Uterus (tissue), 4 donors: ENCODE results near the gene MUSK. TPM values are rescaled to one million over a fixed set of nuclear protein-coding genes. Genes with fewer than 3 reads are reported as not detected.

ENCODE experiments used
- DNase-seq, 2 donors: peaks; one replicate each; pipeline ENCODE4 v3.0.0-alpha.2; 2019 to 2020
- H3K27ac ChIP-seq, 2 donors: fragments of 200-600 bp; sonication (generic); 1 replicate in 1 of 2; 2 replicates in 1 of 2; pipeline ENCODE4 v1.5.1; 2016 to 2018
- H3K27me3 ChIP-seq, 2 donors: fragments of 200-600 bp; sonication (generic); one replicate each; pipeline ENCODE4 v1.5.1; 2018 to 2019; ENCODE audit warnings: control low read depth in 1 of 2
- H3K36me3 ChIP-seq, 2 donors: fragments of 200-600 bp; sonication (generic); one replicate each; pipeline ENCODE4 v1.5.1; 2019; ENCODE audit warnings: control low read depth in 1 of 2
- H3K4me1 ChIP-seq, 2 donors: fragments of 200-600 bp; sonication (generic); one replicate each; pipeline ENCODE4 v1.5.1; 2018 to 2019; ENCODE audit warnings: control low read depth in 1 of 2
- H3K4me3 ChIP-seq, 2 donors: fragments of 200-600 bp; sonication (generic); 1 replicate in 1 of 2; 2 replicates in 1 of 2; pipeline ENCODE4 v1.5.1; 2018 to 2019; ENCODE audit warnings: mild to moderate bottlenecking in 1 of 2
- H3K9me3 ChIP-seq, 2 donors: fragments of 200-600 bp; sonication (generic); one replicate each; pipeline ENCODE4 v1.5.1; 2019; ENCODE audit warnings: control low read depth in 1 of 2
- CTCF ChIP-seq, 4 experiments: fragments of 200-600 bp in 2 of 4; fragments of 450-650 bp in 2 of 4; sonication (generic) in 2 of 4; IDR thresholded peaks; one replicate each; pipeline ENCODE4 v1.5.1; 2016 to 2019; ENCODE audit warnings: antibody characterized with exemption in 4 of 4, mild to moderate bottlenecking in 2 of 4, moderate library complexity in 1 of 4
- POLR2A ChIP-seq, 2 donors: fragments of 450-650 bp; IDR thresholded peaks; one replicate each; pipeline ENCODE4 v1.6.1; 2016; ENCODE audit warnings: antibody characterized with exemption in 2 of 2, mild to moderate bottlenecking in 1 of 2, moderate library complexity in 1 of 2
- intact Hi-C: fragments of 100-400 bp; cut with DNase I; formaldehyde crosslinking; loops from one replicate; pipeline ENCODE4 v1.15.1; 2023; ENCODE audit warnings: low total_unique reads
- total RNA-seq, 4 donors: library from RNA; depleted of rRNA in 3 of 4; stranded (reverse); fragments of >200 nt in 3 of 4; gene quantifications; one replicate each; pipeline versions ENCODE4 v1.1.0 to v1.2.4, GENCODE V29; 2014 to 2023
- donor health status: DM: yes; HTN: yes; CAD: no.

Gene MUSK
- total RNA-seq, 4 donors from 2014 or later, result 11.5 TPM; not detected in 3

- Histone ChIP-seq H3K36me3 (no peaks in the 10 kb centered on the region), H3K9me3 (no peaks in the 10 kb centered on the region), H3K4me3 (no peak overlapping the region), H3K27me3 (no peaks in the 10 kb centered on the region), H3K4me1 (no peaks in the 10 kb centered on the region), H3K27ac (no peak overlapping the region)
- TF ChIP-seq CTCF (IDR thresholded peaks at IDR 0.05) (no peak), POLR2A (IDR thresholded peaks at IDR 0.05) (no peak)
- intact Hi-C loops, result no loop called here
- no peak for DNase-seq
These were observed 842 bp downstream of the MUSK start for GRCh38 chr9:110669433-110669832.

DNA sequence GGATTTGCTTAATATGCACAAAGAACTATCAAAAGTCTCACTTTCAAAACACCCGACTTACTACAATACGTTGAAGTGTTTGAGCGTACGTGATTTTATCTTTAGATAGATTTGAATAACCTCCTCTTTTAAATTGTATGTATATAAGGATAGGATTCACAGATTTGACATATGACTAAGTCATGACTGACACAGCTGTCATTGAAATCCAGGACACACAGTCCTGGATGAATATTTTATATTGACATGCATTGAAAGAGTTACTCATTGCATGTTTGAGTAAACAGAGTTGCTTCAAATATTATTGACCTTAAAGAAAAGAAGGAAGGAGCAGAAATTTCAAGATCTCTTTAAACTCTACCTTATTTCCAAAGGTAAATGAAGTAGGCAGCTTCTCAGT lies 3.3 kb downstream of the MUSK start:
- TF ChIP-seq CTCF (IDR thresholded peaks at IDR 0.05), result no peak
- TF ChIP-seq POLR2A (IDR thresholded peaks at IDR 0.05), result no peak
- H3K36me3 ChIP-seq, result no peaks in the 10 kb centered on the region
- H3K9me3 ChIP-seq, result no peaks in the 10 kb centered on the region
- H3K4me1 ChIP-seq, result no peaks in the 10 kb centered on the region
- H3K4me3 ChIP-seq, result no peak overlapping the region
- H3K27me3 ChIP-seq, result no peaks in the 10 kb centered on the region
- DNase-seq, result no peak
- no peak overlapping the region for H3K27ac ChIP-seq
- intact Hi-C loops, result no loop called here

DNA sequence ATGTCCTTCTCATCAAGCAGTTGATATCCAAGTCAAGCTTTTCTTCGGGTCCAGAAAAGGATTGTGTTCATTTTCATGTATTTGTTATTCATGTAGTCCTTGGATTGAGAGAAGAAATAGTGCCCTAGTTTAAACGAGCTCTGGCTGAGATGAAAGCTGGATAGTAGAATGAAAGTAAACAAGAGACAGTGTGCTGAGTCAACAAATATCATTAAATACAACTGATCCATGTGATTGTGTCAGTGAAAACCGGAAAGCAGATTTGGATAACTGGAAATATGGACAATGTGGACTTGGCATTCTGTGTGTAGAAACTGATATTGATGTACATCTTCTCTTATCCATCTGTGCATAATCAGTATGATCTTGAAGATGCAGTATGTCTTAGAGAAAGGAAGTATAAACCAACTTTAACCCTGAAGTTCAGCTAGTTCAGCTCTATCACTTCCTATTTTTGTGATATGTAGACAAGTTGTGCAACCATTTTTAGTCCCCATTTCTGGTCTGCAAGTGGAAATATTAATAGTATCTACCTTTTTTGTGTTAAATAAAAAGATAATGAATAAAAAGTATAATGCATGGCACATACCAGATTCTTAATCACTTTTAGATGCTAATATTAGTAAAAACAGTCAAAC lies 4.4 kb downstream of the MUSK start:
- no peak for DNase-seq
- no peaks in the 10 kb centered on the region for H3K36me3 ChIP-seq
- H3K4me3 ChIP-seq, result no peak overlapping the region
- intact Hi-C loops, result no loop called here
- H3K4me1 ChIP-seq, result no peaks in the 10 kb centered on the region
- H3K27ac ChIP-seq, result no peak overlapping the region
- H3K9me3 ChIP-seq, result no peaks in the 10 kb centered on the region
- TF ChIP-seq CTCF (IDR thresholded peaks at IDR 0.05), result no peak
- no peak for TF ChIP-seq POLR2A (IDR thresholded peaks at IDR 0.05)
- H3K27me3 ChIP-seq, result no peaks in the 10 kb centered on the region

GRCh38 chr9:110687497-110687896 lies 18.9 kb downstream of the MUSK start:
- Histone ChIP-seq H3K4me1 (no peaks in the 10 kb centered on the region), H3K36me3 (no peaks in the 10 kb centered on the region), H3K9me3 (no peaks in the 10 kb centered on the region), H3K27me3 (no peaks in the 10 kb centered on the region), H3K4me3 (no peak overlapping the region), H3K27ac (no peak overlapping the region)
- intact Hi-C loops, result no loop called here
- DNase-seq, result no peak
- TF ChIP-seq POLR2A (IDR thresholded peaks at IDR 0.05) (no peak), CTCF (IDR thresholded peaks at IDR 0.05) (no peak)

DNA sequence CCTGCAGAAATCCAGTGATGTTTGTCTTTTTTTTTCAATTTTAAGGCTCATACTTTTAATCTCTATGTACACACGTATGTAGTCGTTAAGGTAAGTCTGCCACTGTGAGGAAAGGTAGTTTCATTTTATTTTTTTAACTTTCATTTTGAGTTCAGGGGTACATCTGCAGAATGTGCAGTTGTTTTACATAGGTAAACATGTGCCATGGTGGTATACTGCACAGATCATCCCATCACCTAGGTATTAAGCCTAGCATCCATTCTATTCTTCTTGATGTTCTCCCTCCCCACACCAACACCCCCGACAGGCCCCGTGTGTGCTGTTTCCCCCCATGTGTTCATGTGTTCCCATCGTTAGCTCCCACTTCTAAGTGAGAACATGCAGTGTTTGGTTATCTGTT lies 19.7 kb downstream of the MUSK start:
- Histone ChIP-seq H3K27ac (no peak overlapping the region), H3K27me3 (no peaks in the 10 kb centered on the region), H3K4me1 (no peaks in the 10 kb centered on the region), H3K36me3 (no peaks in the 10 kb centered on the region), H3K4me3 (no peak overlapping the region), H3K9me3 (no peaks in the 10 kb centered on the region)
- intact Hi-C loops, result no loop called here
- TF ChIP-seq POLR2A (IDR thresholded peaks at IDR 0.05) (no peak), CTCF (IDR thresholded peaks at IDR 0.05) (no peak)
- DNase-seq, result no peak
